Germinal center (tissue), 1 donor: ENCODE measurements around the gene EPHA6.

Experiments
- DNase-seq: peaks from one replicate; pipeline ENCODE4 v3.0.0; 2012; ENCODE audit warnings: mixed read lengths, low spot score

EPHA6 gene

GRCh38 chr3:97277708-97278107 is 463.3 kb downstream of the EPHA6 start:
- no peak for DNase-seq

- DNase-seq = no peak
Measured at GRCh38 chr3:97278506-97278905, 464.1 kb downstream of the EPHA6 start.

GRCh38 chr3:97291901-97292300 is 477.5 kb downstream of the EPHA6 start:
- DNase-seq = no peak

- no peak for DNase-seq
Measured at GRCh38 chr3:97293596-97294131, 479.3 kb downstream of the EPHA6 start.

- no peak for DNase-seq
Measured at GRCh38 chr3:97297032-97297431, 482.6 kb downstream of the EPHA6 start.

GRCh38 chr3:97301114-97301513 is 486.7 kb downstream of the EPHA6 start:
- DNase-seq = no peak

GRCh38 chr3:97306226-97306625 is 491.8 kb downstream of the EPHA6 start:
- no peak for DNase-seq

GRCh38 chr3:97338375-97338774 is 524.0 kb downstream of the EPHA6 start:
- no peak for DNase-seq

- no peak for DNase-seq
Measured at GRCh38 chr3:97340940-97341339, 526.5 kb downstream of the EPHA6 start.

- DNase-seq = no peak
Measured at GRCh38 chr3:97347780-97348179, 533.4 kb downstream of the EPHA6 start.

- no peak for DNase-seq
Measured at GRCh38 chr3:97350971-97351370, 536.6 kb downstream of the EPHA6 start.

- no peak for DNase-seq
Measured at GRCh38 chr3:97353176-97353575, 538.8 kb downstream of the EPHA6 start.

- no peak for DNase-seq
Measured at GRCh38 chr3:97359977-97360376, 545.6 kb downstream of the EPHA6 start.

- no peak for DNase-seq
Measured at GRCh38 chr3:97360804-97361203, 546.4 kb downstream of the EPHA6 start.

- no peak for DNase-seq
Measured at GRCh38 chr3:97384583-97384982, 570.2 kb downstream of the EPHA6 start.

- DNase-seq = no peak
Measured at GRCh38 chr3:97388774-97389173, 574.4 kb downstream of the EPHA6 start.

GRCh38 chr3:97389936-97390335 is 575.5 kb downstream of the EPHA6 start:
- DNase-seq = no peak

- DNase-seq = no peak
Measured at GRCh38 chr3:97391167-97391566, 576.8 kb downstream of the EPHA6 start.

- DNase-seq = no peak
Measured at GRCh38 chr3:97409612-97410011, 595.2 kb downstream of the EPHA6 start.

- no peak for DNase-seq
Measured at GRCh38 chr3:97421565-97421964, 607.2 kb downstream of the EPHA6 start.

- DNase-seq = no peak
Measured at GRCh38 chr3:97425002-97425401, 610.6 kb downstream of the EPHA6 start.

GRCh38 chr3:97430601-97431000 is 616.2 kb downstream of the EPHA6 start:
- no peak for DNase-seq

- DNase-seq = no peak
Measured at GRCh38 chr3:97432914-97433313, 618.5 kb downstream of the EPHA6 start.

- no peak for DNase-seq
Measured at GRCh38 chr3:97438131-97438530, 623.7 kb downstream of the EPHA6 start.

- DNase-seq = no peak
Measured at GRCh38 chr3:97439373-97439772, 625.0 kb downstream of the EPHA6 start.
